ENCODE data around the gene OXSR1.

DNA sequence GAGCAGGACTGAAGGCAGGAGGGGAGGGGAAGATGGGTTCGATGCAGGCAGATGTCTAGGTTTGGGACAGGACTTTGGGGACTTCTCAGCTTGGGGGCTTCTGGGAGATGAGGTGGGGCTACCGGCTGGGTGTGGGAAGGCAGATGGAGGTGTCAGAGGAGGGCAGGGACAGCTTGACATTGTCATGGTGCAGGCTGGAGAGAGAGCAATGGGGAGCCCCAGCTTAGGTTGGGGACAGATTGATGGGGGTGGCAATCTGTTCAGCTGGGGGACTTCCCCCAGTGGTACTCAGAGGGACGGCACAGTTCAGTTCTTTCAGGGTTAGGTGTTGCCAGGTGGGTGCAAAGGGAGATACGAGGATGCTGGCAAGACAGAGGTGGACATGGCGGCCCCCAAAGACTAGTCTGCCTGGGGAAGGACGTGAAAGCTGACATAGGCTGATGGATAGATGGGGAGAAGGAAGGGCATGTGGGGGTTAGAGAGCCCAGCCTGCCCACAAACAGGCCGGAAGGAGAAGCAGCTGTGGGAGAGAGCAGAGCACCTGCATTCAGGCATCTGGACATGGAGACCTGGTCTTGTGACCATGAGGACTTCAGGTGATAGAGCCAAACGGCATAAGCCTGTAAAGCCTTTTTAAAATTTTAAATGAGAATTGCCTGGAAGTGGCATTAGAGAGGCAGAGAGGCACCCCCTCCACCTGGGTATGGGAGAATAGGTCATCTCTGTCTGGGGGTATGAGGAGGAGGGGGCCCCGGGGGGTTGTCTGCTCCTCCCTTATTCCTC is 49.5 kb upstream of the OXSR1 start:
- TF ChIP-seq CTCF (conservative IDR thresholded peaks at IDR 0.05; ENCODE audit: low read length) (no peak), EZH2phosphoT487 (IDR thresholded peaks at IDR 0.05; ENCODE audit: borderline replicate concordance) (no peak)

Data from Loucy (cell line).